Stimulated activated naive CD8-positive, alpha-beta T cell treated with anti-CD3 and anti-CD28 coated beads, Interleukin-15, amount 100 ng/mL, for 72 hours (primary cell): ENCODE data around the gene CDH13.

ENCODE experiments used
- ATAC-seq: fragments of 150-1000 bp; cut with Tn5 transposase; 2 replicates; pipeline ENCODE4 v1.10.0; 2021; ENCODE audit warnings: mild to moderate bottlenecking, moderate library complexity
- DNase-seq, 2 donors: peaks; one replicate each; pipeline ENCODE4 v3.0.0; 2021 to 2022
- H3K27ac Mint-ChIP-seq, 2 donors: one replicate each; pipeline ENCODE4 v1.8.0; 2022; ENCODE audit warnings: mild to moderate bottlenecking in 2 of 2, mixed read lengths in 2 of 2, moderate library complexity in 2 of 2
- H3K27me3 Mint-ChIP-seq: one replicate; pipeline ENCODE4 v1.8.0; 2022; ENCODE audit warnings: mixed read lengths
- H3K4me1 Mint-ChIP-seq: one replicate; pipeline ENCODE4 v1.8.0; 2022; ENCODE audit warnings: mild to moderate bottlenecking, mixed read lengths
- H3K4me3 Mint-ChIP-seq, 2 donors: one replicate each; pipeline ENCODE4 v1.8.0; 2022; ENCODE audit warnings: mild to moderate bottlenecking in 2 of 2, mixed read lengths in 2 of 2, moderate library complexity in 1 of 2
- H3K9me3 Mint-ChIP-seq, 2 donors: one replicate each; pipeline ENCODE4 v1.8.0; 2022; ENCODE audit warnings: mixed read lengths in 2 of 2

CDH13 gene

DNA sequence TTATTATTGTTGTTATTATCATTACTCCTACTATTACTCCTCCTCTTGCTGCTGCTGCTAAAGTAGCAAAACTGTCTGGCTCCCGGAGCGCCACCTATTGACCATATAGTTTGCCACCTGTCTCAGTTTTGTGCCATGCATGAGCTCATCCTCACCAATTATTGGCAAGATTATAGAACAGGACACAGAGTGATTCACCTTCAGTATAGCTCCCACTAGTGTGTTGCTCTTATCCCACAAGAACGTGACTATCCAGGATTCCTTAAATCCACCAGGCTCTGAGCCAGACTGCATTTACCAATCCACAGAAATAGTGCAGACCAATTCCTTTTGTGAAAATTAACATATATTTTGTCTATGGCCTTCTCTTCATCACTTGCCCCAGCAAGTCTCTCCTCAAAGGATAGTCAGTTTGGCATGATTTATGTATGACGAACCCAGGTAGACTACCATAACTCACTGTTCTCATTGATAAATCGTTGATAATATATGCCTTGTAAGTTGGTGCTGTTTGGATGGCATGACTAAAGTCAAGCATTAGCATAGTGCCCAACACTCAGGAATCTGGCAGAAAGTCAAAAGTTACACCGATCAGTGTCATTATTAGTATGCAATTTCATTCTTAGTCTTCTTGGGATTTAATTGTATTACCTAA, 775.5 kb downstream of the CDH13 start:
- Mint-ChIP-seq H3K27me3 (peaks cover 7% of the 10 kb centered on the region), H3K4me3 (no peak overlapping the region)
- no peak for ATAC-seq

DNA sequence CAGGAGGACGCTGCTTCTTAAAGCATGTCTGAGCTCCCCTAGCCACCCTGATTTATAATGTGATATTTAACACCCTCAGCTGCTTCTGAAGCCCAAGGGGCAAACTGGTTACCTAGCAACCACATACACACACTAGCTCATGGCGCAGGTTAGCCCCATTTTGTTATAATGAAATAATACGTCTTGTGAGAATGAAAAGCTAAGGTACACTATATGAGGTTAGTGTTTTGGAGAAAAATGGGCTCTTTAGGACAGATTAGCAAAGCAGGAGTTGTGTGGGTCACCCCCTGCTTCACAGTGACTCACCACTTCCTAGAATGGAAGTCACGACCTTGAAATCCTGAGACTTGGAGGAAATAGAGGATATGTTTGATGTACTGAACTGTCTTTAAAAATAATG, 776.2 kb downstream of the CDH13 start:
- no peak overlapping the region for H3K4me3 Mint-ChIP-seq
- no peak overlapping the region for H3K27ac Mint-ChIP-seq
- H3K27me3 Mint-ChIP-seq: peaks cover 7% of the 10 kb centered on the region
- ATAC-seq: no peak
- no peak for DNase-seq
- H3K9me3 Mint-ChIP-seq: no peaks in the 10 kb centered on the region
- H3K4me1 Mint-ChIP-seq: no peaks in the 10 kb centered on the region

More for the DNA sequence above, 775.5 kb downstream of the CDH13 start:
- no peak for DNase-seq
- Mint-ChIP-seq H3K27ac (no peak overlapping the region), H3K4me1 (no peaks in the 10 kb centered on the region), H3K9me3 (no peaks in the 10 kb centered on the region)

DNA sequence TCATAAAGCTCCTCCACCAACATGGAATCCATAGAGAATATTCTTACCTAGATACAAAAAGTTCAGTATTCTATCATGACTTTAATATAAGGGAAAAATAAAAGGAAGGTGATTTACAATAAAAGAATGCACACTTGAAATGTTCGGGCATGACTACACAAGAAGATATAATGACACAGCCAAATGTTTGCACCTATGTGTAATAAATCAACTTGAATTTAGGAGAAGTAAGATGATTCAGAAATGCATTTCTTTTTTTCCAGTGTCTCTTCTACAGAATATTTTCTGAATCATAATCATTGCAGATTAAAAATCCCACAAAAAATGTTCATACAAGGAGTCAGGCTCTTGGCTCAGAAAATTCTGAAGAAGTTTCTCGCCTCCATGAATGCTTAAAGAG, 777.0 kb downstream of the CDH13 start:
- no peak for DNase-seq
- peaks cover 0 to 5% of the 10 kb centered on the region in 2 donors for H3K9me3 Mint-ChIP-seq
- no peak for ATAC-seq
- peaks cover 10% of the 10 kb centered on the region for H3K27me3 Mint-ChIP-seq
- H3K4me1 Mint-ChIP-seq: no peaks in the 10 kb centered on the region
- no peak overlapping the region for H3K27ac Mint-ChIP-seq
- no peak overlapping the region for H3K4me3 Mint-ChIP-seq

DNA sequence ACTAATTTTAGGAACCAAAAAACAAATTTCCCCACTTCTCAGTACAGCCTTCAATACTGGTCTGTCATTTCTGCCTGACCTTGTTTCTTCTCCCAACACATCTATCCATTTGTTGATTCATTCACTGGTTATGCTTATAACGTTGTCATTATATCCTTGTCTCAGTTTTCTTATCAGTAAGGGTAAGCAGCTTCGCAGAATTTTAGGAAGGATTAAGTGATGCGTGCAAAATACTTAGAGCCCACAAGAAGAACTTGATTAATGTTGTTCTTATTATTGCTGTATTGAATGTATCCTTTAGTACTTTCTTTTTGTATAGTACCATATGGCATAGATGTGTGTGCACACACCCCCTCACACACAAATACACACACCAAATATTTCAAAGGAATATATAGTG, 777.5 kb downstream of the CDH13 start:
- DNase-seq (no peak), ATAC-seq (no peak)
- Mint-ChIP-seq H3K4me1 (no peaks in the 10 kb centered on the region), H3K9me3 (peaks cover 0 to 9% of the 10 kb centered on the region in 2 donors), H3K27ac (no peak overlapping the region), H3K4me3 (no peak overlapping the region), H3K27me3 (peaks cover 15% of the 10 kb centered on the region)

DNA sequence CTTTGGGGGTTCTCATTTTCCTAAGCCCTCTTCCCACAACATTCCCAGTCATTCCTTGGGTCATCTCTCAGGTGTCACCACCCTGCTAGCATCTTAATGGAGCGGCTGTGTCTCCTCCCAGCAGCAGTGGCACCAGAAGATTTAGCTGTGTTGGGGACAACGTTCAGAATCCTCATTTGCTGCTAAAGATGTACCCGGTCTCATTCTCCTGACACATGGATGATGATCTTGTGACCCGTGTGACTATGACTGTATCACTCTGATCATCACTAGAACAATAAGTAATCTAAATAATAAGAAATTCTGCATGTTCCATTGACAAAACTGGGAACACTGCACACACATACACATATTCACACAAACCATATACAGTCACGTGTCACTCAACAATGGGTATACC, 781.2 kb downstream of the CDH13 start:
- Mint-ChIP-seq H3K27me3 (peaks cover 15% of the 10 kb centered on the region), H3K27ac (no peak overlapping the region), H3K9me3 (peaks cover 0 to 9% of the 10 kb centered on the region in 2 donors), H3K4me3 (no peak overlapping the region), H3K4me1 (no peaks in the 10 kb centered on the region)
- ATAC-seq (no peak), DNase-seq (no peak)

DNA sequence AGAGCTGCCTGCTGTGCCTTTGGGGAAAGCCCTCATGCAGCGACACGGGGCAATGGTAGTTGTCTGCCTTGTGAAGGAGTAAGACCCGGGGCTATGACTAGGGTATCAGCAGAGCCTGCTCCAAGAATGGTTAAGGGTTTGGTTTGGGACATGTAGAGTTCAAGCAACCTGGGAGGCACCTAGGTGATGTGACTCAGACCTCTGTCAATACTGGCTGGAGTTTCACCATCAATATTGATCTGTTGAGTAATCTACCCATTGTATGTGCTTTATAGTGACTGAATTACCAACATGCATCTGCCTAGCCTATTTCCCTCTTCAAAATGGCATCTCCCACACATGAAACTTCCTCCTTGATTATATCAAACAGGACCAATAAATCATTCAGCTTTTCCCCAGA, 782.6 kb downstream of the CDH13 start:
- ATAC-seq: no peak

DNA sequence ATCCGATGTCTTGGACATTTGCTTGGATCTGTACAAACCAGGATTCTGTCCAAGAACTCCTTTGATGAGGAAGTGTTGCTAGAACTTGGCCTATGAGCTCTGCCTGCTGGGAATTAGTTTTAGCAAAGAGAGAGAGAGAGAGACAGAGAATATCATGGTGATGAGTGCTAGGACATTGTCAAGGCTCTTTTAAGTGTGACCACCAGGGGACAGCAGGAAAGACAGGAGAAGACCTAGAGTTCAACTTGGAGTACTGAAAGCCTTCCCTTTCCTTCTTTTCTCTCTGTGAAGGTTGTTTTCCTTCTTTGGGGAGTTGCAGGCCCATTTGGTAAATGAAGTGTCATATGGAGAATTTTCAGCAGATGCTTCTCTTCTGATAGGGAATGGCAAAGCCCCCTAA, 791.8 kb downstream of the CDH13 start:
- Mint-ChIP-seq H3K4me1 (no peaks in the 10 kb centered on the region), H3K27me3 (peaks cover 7% of the 10 kb centered on the region), H3K9me3 (peaks cover 0 to 5% of the 10 kb centered on the region in 2 donors), H3K27ac (no peak overlapping the region), H3K4me3 (no peak overlapping the region)
- no peak for ATAC-seq
- DNase-seq: no peak

More for the DNA sequence above, 782.6 kb downstream of the CDH13 start:
- H3K27ac Mint-ChIP-seq: no peak overlapping the region
- no peak overlapping the region for H3K4me3 Mint-ChIP-seq
- DNase-seq: no peak
- H3K27me3 Mint-ChIP-seq: peaks cover 14% of the 10 kb centered on the region
- H3K9me3 Mint-ChIP-seq: peaks cover 0 to 9% of the 10 kb centered on the region in 2 donors
- H3K4me1 Mint-ChIP-seq: no peaks in the 10 kb centered on the region

DNA sequence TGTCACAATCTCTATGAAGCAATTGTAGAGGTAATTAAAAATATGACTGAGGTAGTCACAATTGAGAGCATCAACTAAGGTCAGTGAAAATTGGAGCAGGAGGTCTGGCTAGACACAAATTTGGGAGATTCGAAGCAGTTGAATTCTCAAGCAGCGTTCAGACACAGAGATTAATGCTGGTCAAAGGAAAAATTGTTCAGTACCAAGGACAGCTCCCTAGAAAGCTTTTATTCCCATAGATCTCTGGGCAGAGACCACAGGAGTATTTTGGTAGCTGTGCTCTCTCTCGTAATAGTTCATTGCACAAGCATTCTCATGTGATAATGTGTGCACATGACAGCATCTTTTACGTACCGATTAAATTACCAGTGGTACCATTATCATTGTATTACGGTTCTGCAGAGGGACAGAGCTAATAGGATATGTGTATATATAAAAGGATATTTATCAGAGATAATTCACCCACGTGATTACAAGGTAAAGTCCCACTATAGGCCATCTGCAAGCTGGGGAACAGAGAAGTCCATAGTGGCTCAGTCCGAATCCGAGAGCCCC, 793.5 kb downstream of the CDH13 start:
- Mint-ChIP-seq H3K4me1 (no peaks in the 10 kb centered on the region), H3K27me3 (peaks cover 7% of the 10 kb centered on the region), H3K9me3 (peaks cover under 1 to 5% of the 10 kb centered on the region in 2 donors), H3K27ac (no peak overlapping the region), H3K4me3 (no peak overlapping the region)
- DNase-seq: no peak
- no peak for ATAC-seq

DNA sequence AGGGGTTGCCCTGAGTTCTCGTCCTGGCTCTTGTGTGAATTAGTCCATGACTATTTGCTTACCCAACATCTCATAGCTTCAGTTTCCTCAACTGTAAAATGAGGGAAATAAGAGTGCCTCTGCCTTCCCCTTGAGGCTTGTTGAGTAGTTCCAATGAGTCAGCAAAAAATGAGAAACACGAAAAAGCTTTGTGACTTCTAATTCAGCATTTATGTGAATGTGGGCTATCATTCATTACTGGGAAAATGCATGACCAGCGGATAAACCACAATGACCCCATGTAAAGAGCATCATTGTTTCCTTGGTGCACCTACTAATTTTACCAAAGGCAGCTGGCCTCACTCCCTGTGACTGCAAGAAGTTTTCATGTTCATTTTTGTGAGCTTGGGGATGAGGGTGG, 806.4 kb downstream of the CDH13 start:
- no peak for ATAC-seq
- no peak overlapping the region for H3K4me3 Mint-ChIP-seq
- no peak overlapping the region for H3K27ac Mint-ChIP-seq
- no peaks in the 10 kb centered on the region for H3K4me1 Mint-ChIP-seq
- H3K27me3 Mint-ChIP-seq: peaks cover 9% of the 10 kb centered on the region
- peaks cover 14 to 19% of the 10 kb centered on the region in 2 donors for H3K9me3 Mint-ChIP-seq
- DNase-seq: no peak

DNA sequence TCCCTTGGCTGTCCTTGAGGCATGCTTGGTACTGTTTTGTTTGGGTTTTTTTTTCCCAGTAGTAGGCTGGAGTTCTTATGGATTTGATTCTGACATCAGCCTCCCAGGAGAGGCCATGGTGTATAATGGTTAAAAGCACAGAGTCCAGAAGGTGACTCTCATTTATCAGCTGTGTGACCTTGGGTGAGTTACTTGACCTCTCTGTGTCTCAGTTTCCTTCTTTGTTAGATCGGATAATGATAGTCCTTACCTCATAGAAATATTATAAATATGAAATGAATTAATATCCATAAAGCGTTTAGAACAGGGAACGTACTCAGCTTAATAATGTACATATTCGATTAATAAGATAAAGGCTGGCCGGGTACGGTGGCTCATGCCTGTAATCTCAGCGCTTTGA, 810.3 kb downstream of the CDH13 start:
- no peak for ATAC-seq
- H3K27ac Mint-ChIP-seq: no peak overlapping the region
- H3K9me3 Mint-ChIP-seq: peaks cover 4 to 8% of the 10 kb centered on the region in 2 donors
- peaks cover 9% of the 10 kb centered on the region for H3K27me3 Mint-ChIP-seq
- DNase-seq: no peak
- H3K4me1 Mint-ChIP-seq: no peaks in the 10 kb centered on the region
- no peak overlapping the region for H3K4me3 Mint-ChIP-seq

DNA sequence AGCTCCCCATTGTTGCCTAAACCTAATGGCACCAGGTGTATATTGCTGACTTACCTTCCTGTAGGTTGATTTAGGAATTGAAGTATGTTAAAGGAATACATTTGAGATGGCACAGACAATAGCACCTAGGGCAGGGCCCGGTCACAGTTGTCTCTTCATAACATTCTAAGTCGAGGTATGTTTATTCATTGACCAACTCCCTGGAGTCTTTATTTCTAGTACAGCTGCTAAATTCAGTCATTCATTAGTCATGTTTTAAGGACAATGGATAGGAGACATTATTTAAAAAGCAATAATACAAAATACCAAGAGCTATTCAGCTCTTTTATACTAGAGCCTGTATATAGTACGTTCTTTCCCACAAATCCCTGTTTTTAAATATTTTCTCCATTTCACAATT, 811.6 kb downstream of the CDH13 start:
- ATAC-seq (no peak), DNase-seq (no peak)
- H3K9me3 Mint-ChIP-seq: peaks cover 4 to 8% of the 10 kb centered on the region in 2 donors
- H3K4me3 Mint-ChIP-seq: no peak overlapping the region
- H3K27ac Mint-ChIP-seq: no peak overlapping the region
- peaks cover 9% of the 10 kb centered on the region for H3K27me3 Mint-ChIP-seq
- H3K4me1 Mint-ChIP-seq: no peaks in the 10 kb centered on the region

DNA sequence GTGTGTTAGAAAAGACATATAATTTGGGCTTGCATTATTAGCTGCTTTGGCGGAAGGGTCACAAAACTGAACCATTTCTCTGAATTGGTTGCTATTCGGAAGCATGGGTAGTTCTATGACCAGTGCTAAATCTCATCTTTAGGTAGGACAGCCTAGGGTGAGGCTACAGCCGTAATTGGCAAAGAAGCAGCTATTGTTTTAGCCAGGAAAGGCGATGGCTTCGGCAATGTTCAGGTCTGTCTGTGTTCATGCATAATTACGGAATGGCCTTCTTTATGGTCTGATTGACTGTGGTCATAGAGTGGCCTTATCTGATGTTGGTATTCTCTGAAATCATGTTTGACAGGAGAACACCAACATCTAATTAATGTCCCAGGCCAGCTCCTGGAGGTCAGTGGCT, 812.6 kb downstream of the CDH13 start:
- Mint-ChIP-seq H3K4me1 (no peaks in the 10 kb centered on the region), H3K9me3 (peaks cover 4 to 8% of the 10 kb centered on the region in 2 donors), H3K27ac (no peak overlapping the region), H3K4me3 (no peak overlapping the region), H3K27me3 (peaks cover 9% of the 10 kb centered on the region)
- no peak for ATAC-seq
- no peak for DNase-seq

DNA sequence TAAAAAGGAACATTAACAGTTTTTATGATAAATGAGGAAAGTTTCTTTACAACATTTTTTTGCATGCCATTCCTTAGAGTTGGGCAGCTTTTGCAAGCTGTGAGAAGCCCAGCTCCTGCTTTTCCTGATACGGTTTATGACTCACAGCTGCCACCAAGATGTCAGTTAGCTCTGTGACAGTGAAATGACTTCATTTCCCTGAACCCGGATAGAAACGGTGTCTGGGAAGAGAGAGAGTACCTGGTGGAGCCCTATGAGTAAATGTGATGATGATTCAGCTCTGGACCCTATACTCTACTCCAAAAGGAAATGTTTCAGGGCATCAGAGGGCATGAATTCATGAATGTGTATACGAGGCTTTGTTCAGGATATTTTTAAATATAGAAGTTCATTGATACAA, 814.7 kb downstream of the CDH13 start:
- no peaks in the 10 kb centered on the region for H3K27me3 Mint-ChIP-seq
- H3K4me1 Mint-ChIP-seq: no peaks in the 10 kb centered on the region
- H3K27ac Mint-ChIP-seq: no peak overlapping the region
- no peak for DNase-seq
- ATAC-seq: no peak
- H3K4me3 Mint-ChIP-seq: no peak overlapping the region
- no peaks in the 10 kb centered on the region for H3K9me3 Mint-ChIP-seq

DNA sequence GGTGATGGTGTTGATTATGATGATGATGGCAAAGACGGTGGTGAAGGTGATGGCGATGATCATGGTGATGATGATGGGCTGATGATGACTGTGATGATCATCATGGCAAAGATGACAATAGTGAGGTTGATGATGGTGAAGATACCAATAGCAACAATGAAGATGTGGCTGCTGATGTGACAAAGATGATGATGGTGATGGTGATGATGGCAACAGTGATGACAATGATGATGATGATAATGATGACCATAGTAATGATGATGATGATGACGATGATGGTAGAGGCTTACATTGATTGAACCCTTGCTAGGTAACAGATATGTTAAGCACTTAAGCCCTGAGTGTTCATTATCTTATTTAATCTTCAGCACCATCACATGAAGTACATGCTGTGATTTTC, 817.2 kb downstream of the CDH13 start:
- Mint-ChIP-seq H3K9me3 (no peaks in the 10 kb centered on the region), H3K4me3 (no peak overlapping the region), H3K4me1 (no peaks in the 10 kb centered on the region), H3K27ac (no peak overlapping the region), H3K27me3 (no peaks in the 10 kb centered on the region)
- no peak for ATAC-seq
- DNase-seq: no peak

DNA sequence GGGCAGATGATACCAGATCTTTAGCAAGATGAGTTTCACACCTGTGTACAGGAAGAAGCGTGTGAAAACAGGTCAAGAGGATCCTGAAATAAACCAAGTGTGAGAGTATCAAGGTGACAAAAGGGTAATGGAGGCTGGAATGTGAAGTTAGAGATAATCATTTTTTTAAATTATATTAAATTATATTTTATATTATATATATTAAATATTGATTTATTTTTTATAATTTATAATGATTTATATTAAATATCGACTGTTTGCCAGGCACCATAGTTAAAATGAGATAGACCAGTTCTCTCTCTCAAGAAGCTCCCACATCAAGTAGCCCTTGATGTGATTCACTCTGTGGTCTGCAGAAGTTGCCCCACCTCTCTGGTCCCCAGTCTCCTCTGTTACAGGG, 820.8 kb downstream of the CDH13 start:
- Mint-ChIP-seq H3K4me3 (no peak overlapping the region), H3K9me3 (no peaks in the 10 kb centered on the region), H3K27ac (no peak overlapping the region), H3K4me1 (no peaks in the 10 kb centered on the region), H3K27me3 (no peaks in the 10 kb centered on the region)
- DNase-seq (no peak), ATAC-seq (no peak)

DNA sequence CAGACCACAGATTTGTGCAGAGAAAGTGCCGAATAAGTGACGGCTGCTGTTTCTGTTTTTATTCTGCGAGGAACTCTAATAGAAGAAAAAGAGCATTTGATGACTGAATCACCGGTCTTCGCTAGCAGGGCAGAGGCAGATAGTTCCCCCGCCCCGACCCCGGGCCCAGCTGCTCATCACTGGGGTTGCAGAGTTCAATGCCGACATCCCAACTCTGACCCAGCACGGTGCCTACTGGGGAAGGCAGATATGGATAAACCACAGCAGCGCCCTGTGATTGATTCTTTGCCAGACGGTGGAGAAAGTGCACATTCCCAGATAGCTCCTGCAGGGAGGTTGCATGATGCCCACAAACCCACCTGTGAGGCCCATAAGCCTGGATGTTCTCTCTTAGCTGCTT, 823.1 kb downstream of the CDH13 start:
- Mint-ChIP-seq H3K4me3 (no peak overlapping the region), H3K27me3 (no peaks in the 10 kb centered on the region), H3K9me3 (no peaks in the 10 kb centered on the region), H3K4me1 (no peaks in the 10 kb centered on the region), H3K27ac (no peak overlapping the region)
- ATAC-seq (no peak), DNase-seq (no peak)

DNA sequence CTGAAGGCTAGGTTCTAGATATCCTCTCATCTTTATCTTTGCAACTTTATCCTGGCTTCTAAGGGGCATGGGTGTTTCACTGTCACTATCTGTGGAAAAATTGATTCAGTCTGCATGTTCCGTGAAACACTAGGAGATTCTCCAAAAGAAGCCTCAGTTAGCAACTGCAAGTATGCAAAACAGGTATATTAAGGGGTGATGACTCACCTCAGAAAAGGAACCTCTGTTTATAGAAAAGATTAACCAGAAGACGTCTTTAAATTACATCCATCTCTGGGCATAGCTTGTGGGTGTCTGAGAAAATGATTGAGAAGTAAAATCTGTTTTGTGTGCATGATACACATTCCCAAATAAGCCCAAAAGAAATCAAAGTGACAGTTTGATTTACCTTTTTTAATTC, 827.2 kb downstream of the CDH13 start:
- peak overlapping the region in 1 of 2 donors; percentile 58 for H3K27ac Mint-ChIP-seq
- DNase-seq (no peak), ATAC-seq (no peak)
- no peaks in the 10 kb centered on the region for H3K4me1 Mint-ChIP-seq
- no peaks in the 10 kb centered on the region for H3K27me3 Mint-ChIP-seq
- H3K9me3 Mint-ChIP-seq: peaks cover 0 to 7% of the 10 kb centered on the region in 2 donors
- no peak overlapping the region for H3K4me3 Mint-ChIP-seq
